ENCODE results near the gene C3. TPM values are rescaled to one million over a fixed set of nuclear protein-coding genes. Genes with fewer than 3 reads are reported as not detected.
A peak's percentile ranks its signal among the peaks of the same experiment; 100 is the strongest.

The C3 gene
- total and polyA plus RNA-seq, 2 of the 13 experiments (the other 11 are each of a cell fraction or from before 2014, with no cell fraction given) = 1,455 to 6,272 TPM

- no peak for TF ChIP-seq NBN (conservative IDR thresholded peaks at IDR 0.05)
- TF ChIP-seq ZFP91 (CRISPR knock-in tag; IDR thresholded peaks at IDR 0.05; ENCODE audit: borderline replicate concordance) = peak; percentile 48; the same call in 1 of the 2 replicates
- 0 out of 2 replicates have a peak, but pooled peaks have one; percentile 26 for TF ChIP-seq ZNF607 (CRISPR knock-in tag; IDR thresholded peaks at IDR 0.05; ENCODE audit: borderline replicate concordance)
- TF ChIP-seq SKIL (CRISPR knock-in tag; IDR thresholded peaks at IDR 0.05; ENCODE audit: borderline replicate concordance) = peak; percentile 37; the same call in 1 of the 2 replicates
- 0 out of 2 replicates have a peak, but pooled peaks have one; percentile 11 for TF ChIP-seq FOXP4 (CRISPR knock-in tag; IDR thresholded peaks at IDR 0.05)
- TF ChIP-seq POGZ (CRISPR knock-in tag; IDR thresholded peaks at IDR 0.05) = no peak
- TF ChIP-seq GABPA (IDR thresholded peaks at IDR 0.05; ENCODE audit: low read depth, low read length) = peak; percentile 50
- TF ChIP-seq GABPA (CRISPR knock-in tag; IDR thresholded peaks at IDR 0.05; ENCODE audit: low read depth) = peak; percentile 54; the same call in 1 of the 2 replicates
- peak; percentile 53; the same call in 1 of the 2 replicates for TF ChIP-seq THAP11 (CRISPR knock-in tag; IDR thresholded peaks at IDR 0.05)
- TF ChIP-seq HOXA5 (CRISPR knock-in tag; IDR thresholded peaks at IDR 0.05) = no peak
- 0 out of 2 replicates have a peak, but pooled peaks have one; percentile 31 for TF ChIP-seq HNF4A (CRISPR knock-in tag; IDR thresholded peaks at IDR 0.05)
- peak; percentile 72; the same call in 1 of the 2 replicates for TF ChIP-seq PRDM10 (CRISPR knock-in tag; IDR thresholded peaks at IDR 0.05; ENCODE audit: low read depth)
- TF ChIP-seq ZNF761 (CRISPR knock-in tag; conservative IDR thresholded peaks at IDR 0.05) = no peak
- TF ChIP-seq HIVEP1 (CRISPR knock-in tag; IDR thresholded peaks at IDR 0.05) = 0 out of 2 replicates have a peak, but pooled peaks have one; percentile 75
- TF ChIP-seq GABPB1 (CRISPR knock-in tag; IDR thresholded peaks at IDR 0.05) = peak; percentile 75
- TF ChIP-seq HES4 (CRISPR knock-in tag; IDR thresholded peaks at IDR 0.05; ENCODE audit: borderline replicate concordance) = no peak
- TF ChIP-seq ZSCAN25 (CRISPR knock-in tag; IDR thresholded peaks at IDR 0.05) = no peak
- TF ChIP-seq ZBTB44 (CRISPR knock-in tag; IDR thresholded peaks at IDR 0.05) = no peak
Measured at GRCh38 chr19:6740589-6741343, 20.3 kb upstream of the C3 start (continued).
